Cardiac septum (tissue), 1 donor: ENCODE measurements around the gene SYCE3. TPM values are rescaled to one million over a fixed set of nuclear protein-coding genes. Genes with fewer than 3 reads are reported as not detected.

ENCODE experiments used
- DNase-seq: peaks from one replicate; pipeline ENCODE4 v3.0.0-alpha.2; 2020; ENCODE audit warnings: low spot score
- intact Hi-C: fragments of 100-400 bp; cut with DNase I; formaldehyde crosslinking; loops from one replicate; pipeline ENCODE4 v1.14.0; 2022
- total RNA-seq: library from RNA; stranded (reverse); fragmentation: NEBNext Ultra II Directional; extraction: Animal tissue kit (Norgen Biotek cat#: 25700); gene quantifications from one replicate; pipeline ENCODE4 v1.2.1, GENCODE V29; 2021
- donor health status: DM: no; HTN: no; CAD: no.

The SYCE3 gene
- total RNA-seq, 1 donor from 2014 or later = not detected

DNA sequence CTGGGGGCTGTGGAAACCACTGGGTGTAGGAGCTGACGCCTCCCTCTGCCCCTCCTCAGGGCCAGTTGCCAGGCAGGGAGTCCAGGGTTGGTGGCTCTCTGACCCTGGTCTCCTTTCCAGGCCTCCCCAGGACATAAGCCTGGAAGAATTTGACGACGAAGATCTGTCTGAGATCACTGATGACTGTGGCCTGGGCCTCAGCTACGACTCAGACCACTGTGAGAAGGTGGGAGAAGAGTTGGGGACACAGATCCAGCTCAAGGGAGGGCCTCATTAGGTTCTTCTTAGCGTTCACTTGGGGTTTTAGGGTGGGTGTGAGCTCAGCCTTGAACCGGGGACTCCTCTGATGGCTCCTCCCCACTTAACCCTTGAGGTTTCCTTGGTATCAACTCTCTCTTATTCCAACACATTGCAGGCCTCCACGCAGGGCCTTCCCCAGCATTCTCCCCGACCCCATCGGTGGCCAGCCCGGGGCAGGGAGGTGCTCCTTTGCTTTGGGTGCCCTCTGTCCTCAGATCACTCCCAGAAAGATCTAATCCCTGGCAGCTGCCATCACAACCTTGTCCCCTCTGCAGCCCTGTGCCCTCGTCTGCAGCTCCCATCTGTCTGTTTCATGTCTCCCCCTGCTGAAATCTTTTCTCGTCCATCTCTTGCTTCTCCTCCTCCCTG lies 39.1 kb upstream of the SYCE3 start:
- DNase-seq = peak; percentile 54
- intact Hi-C loops = no loop called here

DNA sequence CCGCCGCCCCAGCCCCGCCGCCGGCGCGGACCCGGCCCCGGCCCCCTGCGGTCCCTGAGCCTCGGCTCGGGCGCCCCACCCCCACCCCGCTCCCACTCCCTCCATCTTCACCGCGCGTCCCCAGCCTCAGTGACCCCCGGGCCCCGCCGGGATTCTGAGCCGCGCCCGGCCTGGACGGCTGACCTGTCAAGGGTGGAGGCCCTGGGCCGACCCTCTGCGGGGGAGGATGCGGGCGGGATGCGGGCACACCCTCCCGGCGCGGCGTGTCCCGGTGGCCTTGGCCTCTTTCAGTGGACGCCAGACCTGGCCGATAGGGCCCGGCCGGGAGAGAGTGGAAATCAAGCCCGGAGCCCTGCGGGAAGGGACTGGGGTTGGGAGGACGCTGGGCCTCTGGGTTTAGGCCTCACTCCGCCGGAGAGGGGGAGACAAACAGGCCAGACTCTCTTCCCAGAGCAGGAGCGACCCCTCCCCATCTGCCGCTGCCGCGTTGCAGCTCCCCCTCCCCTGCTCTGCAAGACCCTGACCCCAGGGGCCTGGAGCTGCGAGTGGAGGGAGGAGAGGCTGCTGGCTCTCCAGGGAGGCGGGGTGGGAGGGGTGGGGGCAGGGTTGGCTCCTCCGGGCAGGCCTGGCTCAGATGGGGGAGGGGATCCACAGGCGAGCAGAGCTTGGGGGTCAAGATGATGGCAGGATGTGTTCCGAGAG lies 38.4 kb upstream of the SYCE3 start:
- intact Hi-C loops = no loop called here
- DNase-seq = peak; percentile 70

DNA sequence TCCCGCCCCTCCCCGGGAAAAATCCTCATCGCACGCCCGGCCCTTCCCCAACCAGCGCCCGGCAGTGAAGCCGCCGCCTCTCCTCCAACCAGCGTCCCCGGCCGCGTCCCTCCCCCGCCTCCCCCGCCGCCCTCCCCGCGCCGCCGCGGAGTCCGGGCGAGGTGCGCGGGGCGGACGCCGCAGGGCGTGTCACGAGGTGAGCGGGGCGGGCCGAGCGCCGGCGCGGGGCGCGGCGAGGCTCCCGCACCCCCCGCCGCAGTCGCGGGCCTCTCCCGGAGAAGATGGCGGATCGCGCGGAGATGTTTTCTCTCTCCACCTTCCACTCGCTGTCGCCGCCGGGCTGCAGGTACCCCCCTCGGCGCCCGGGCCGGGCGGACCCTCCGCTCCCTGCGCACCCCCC lies 37.8 kb upstream of the SYCE3 start, which contains the start of gene MAPK8IP2:
Gene MAPK8IP2 (plus strand): TSS at position 256 of the 400 bp plus-strand sequence. CDS start 26 bp downstream, at position 282.
- intact Hi-C loops = no loop called here
- peak; percentile 61 for DNase-seq

DNA sequence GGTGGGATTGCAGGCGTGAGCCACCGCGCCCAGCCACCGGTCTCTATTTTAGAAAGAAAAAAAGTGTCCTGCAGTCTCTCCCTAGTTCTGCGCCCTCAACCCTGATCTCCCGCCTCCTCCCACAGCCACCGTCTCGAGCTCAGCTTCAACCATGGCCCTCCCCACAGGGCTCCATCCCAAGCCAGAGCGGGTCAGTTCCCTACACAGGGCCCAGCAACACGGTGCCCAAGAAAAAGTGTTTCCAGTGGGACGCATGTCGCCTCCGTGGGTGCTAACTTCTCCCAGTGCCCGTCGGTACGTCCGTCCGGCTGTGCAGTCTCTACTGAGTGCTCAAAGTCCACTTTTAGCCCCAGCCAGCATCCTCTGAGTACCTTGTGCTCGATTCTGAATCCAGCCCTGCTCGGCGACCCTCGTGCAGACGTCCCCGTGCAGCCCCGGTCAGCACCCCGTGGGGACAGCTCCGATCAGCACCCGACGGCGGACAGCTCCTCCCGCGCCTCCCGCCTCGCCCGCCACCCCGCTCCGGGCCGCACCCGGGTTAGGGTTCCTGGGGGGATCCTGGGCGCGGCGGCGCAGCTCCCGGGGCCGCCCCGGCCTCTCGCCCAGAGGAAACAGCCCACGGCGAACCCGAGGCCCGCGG lies 37.2 kb upstream of the SYCE3 start:
- intact Hi-C loops = no loop called here
- DNase-seq = peak; percentile 82

DNA sequence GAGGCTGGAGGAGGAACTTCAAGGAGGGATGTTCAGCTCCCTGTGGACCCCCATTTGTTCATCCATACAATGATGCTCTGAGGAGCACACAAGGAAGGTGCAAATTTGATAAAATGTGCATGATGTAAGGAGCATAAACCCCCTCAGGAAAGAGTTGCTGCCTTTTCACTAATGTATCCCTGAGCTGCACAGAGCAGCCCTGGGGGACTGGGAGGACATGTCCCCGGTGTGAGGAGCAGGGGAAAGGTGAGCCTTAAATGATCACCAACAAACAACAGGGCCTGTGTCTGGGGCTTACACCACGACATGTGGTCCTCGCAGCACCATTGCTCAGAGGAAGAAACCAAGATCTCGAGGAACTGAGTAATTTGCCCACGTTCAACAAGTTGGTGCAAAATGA lies 34.4 kb upstream of the SYCE3 start:
- DNase-seq = no peak
- intact Hi-C loops = no loop called here

DNA sequence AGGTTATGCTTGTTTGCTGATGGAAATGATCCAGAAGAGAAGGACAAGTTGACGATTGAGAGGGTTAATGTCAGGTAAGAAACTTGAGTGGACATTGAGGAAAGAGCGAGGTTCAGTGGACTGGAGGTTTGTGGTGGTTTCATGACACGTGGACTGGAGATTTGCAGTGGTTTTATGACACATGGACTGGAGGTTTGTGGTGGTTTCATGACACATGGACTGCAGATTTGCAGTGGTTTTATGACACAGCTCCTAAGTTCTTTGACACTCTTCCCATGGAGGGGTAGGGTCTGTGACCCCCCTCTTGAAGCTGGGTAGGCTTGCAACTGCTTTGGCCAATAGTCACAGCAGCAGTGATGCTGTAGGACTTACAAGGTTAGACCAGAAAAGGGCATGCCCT lies 32.5 kb upstream of the SYCE3 start:
- DNase-seq = peak; percentile 24
- intact Hi-C loops = no loop called here

DNA sequence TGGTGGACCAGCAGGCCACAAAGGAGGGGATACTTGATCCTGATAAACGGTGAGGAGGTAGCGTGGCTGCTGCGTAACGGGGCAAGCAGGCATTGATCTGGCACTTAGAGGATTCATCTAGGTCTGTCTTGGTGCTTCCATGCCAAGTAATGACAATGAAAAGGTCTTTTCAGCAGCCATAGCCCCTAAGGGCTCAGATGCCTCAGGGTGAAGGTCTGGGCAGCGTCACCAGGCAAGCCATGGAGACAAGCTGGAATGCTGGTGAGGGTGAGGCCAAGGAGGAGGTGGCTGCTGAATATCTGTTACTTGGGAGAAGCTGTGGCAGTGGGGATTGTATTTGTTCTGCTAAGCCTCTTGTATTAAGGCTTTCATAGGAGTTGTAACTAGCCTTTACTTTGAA lies 24.7 kb upstream of the SYCE3 start:
- DNase-seq = no peak
- intact Hi-C loops = no loop called here

DNA sequence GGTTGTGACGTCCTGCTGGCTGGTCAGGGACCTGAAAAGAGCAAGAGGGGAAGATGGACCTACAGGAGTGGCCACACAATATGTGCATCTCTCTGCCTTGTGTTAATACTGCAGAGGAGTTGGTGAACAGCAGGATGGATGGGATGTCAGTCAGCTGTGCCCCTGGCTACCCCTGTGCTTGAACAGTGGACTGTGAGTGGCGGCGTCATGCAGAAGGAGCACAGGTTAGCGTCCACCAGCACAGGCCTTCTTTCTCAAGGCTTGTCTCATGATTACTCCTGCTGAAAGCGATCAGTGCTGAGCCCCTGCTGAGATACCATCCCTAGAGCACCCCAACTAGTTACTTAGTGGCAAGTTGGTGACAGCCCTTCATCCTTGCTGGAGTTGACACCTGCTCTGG lies 23.7 kb upstream of the SYCE3 start:
- intact Hi-C loops = no loop called here

DNA sequence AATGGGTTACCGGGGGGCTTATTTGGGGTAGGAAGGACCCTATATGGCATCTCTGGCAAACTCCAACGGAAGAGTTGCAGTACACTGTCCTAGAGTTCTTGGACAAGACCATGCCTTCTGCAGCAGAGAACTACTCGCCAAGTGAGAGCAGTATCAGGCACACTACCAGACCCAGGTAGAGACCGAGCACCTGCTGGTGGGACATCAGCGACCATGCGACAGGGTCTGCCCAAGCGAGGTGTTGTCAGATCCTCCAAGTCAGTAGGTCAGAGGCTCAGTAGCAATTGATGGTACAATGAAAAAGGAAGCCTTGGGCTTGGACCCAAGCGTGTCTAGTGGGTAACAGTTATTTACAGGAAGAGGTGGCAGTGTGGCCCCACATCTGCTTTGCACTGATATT lies 23.1 kb upstream of the SYCE3 start:
- DNase-seq = no peak

More for the DNA sequence above, 23.7 kb upstream of the SYCE3 start:
- no peak for DNase-seq

DNA sequence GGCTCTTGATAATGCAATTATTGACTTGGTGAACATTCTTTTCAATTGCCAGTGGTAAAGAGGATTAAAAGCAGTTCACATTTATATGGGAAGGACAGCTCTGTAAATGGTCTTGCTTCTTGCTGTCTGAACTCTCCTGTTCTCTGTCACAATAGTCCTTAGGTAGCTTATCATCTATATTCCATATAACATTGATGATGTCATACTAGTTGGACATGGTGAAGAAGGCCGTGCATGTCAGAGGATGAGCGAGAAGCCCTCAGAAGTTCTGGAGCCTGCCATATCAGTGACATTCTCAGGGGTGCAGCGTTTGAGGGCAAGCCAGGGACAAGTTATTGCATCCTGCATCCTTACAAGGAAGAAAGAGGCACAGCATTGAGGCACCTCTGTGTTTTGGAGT lies 22.5 kb upstream of the SYCE3 start:
- intact Hi-C loops = no loop called here
- DNase-seq = no peak

More for the DNA sequence above, 23.1 kb upstream of the SYCE3 start:
- intact Hi-C loops = no loop called here

DNA sequence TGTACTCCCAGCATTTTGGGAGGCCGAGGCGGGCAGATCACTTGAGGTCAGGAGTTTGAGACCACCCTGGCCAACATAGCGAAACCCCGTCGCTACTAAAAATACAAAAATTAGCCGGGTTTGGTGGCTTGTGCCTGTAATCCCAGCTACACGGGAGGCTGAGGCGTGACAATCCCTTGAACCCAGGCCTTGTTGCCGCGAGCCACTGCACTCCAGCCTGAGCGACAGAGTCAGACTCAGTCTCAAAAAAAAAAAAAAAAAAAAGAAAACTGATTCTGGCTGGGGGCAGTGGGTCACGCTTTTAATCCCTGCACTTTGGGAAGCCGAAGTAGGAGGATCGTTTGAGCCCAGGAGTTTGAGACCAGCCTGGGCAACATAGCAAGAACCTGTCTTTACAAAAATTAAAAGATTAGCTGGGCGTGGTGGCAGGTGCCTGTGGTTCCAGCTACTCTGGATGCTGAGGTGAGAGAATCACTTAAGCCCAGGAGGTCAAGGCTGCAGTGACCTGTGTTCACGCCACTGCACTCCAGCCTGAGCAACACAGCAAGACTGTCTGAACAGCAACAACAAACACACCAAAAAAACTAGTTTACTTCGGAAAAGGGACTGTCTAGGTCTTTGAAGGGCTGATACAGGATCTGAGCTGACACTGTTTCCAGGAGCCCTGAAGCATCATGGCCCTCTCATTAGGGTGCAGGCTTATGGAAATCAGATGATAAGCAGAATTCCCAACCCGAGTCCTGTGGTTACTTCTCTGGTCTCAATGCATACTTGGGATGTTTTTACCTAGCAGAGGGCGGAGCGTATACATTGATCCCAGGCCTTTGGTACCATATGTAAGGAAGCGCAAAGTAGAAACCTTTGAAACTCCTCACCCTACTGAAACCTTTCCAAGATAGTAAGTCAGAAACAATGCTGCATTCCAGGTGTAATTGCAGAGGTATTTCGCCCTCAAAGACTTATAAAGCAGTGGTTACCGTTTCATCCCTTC lies 21.7 kb upstream of the SYCE3 start:
- intact Hi-C loops = loop anchor here (5.0 kb wide), 1 partner anchor 57 kb away; the partner anchor contains the start of gene SCO2
- DNase-seq = no peak

DNA sequence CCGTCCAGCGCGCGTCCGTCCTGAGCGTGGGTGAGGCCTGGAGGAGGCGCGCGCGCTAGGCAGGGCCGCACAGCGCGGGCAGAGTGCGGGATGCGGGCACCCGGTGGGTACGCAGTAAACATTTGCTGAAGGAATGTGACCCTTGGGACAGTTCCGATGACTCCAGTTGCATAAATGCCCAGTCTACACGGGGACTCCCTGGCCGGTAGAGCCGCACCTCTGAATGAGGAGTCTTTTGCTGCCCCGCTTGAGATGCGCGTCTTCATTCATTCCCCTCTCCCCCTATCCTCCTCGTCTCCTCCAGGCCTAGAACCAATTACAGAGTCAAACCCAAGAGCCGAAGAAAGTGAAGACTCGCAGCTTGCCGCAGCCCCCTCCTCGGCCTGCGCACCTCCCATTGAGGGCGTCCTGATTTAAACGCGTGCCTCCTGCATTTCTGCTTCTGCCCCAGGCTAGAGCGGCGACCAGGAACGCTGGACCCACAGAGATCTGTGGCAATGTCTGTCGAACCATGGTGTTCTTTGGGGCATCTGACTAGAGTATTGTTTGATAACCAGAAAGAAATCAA lies 20.7 kb upstream of the SYCE3 start:
- no peak for DNase-seq
- intact Hi-C loops = loop anchor here (2.0 to 5.0 kb wide), 2 partner anchors 21 to 56 kb away; partner anchors contain the start of genes SCO2 and SYCE3

DNA sequence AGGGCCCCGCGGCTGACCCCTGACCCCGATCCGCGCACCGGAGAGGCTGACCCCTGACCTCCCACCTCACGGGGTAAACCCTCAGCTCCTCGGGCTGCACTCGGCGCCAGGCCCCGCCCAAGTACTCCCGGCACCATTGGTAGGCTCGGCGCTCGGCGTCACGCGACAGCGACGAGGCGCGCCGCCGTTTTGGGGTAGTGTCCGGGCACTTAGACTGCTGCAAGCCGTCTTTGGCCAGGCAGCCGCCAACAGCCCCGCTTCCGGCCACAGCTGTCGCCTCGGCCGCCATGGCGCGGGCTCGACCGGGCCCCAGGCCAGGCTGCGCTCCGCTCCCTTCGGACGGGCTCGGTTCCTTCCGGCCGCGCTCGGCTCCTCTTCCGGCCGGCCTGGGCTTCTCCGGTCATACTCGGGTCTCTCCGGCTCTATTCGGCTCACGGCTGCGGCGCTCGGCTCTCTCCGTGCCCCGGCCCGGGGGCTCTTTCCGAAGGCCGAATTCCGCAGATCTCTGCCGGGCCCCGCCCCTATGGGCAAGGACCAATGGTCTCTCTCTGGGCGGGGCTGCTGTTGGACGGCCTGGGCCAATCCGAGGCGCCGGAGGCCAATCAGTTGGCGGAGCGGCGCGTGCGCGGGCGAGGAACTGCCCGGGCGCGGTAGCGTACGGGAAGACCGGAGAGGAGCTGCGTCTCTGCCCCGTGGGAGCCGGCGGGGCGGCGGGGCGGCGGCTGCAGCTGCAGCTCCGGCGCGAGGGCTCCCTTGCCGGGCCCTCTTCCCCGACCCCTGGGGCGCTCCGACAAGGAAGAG lies 20.0 kb upstream of the SYCE3 start, which contains the start of gene CHKB:
Gene CHKB (minus strand): TSS at position 357 of the 801 bp plus-strand sequence. CDS start 68 bp downstream, at position 289.
- peak; percentile 99 for DNase-seq
- intact Hi-C loops = loop anchor here (2.0 to 5.0 kb wide), 2 partner anchors 20 to 55 kb away; partner anchors contain the start of genes SCO2 and SYCE3

DNA sequence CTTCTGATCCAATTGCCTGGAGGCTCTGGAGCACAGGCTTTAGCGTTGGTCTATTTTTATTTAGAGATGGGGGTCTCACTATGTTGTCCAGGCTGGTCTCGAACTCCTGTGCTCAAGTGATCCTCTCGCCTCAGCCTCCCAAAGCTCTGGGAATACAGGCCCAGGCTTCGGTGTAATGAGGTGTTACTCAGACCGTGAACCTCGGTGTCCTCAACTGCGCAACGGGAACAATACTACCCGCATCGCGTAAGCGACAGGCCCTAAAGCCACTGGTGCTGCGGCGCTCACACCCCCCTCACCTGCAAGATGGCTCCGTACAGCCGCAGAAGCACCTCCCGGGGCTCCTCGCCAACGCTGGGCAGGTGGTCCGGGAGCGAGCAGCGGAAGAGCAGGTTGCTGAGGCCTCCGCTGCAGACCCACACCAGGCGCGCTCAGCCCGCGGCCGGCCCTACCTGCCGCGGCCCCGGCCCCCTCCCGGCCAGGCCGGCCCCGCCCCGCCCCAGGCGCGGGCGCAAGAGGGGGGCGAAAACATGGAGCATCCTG lies 19.3 kb upstream of the SYCE3 start:
- intact Hi-C loops = loop anchor here (2.0 to 5.0 kb wide), 2 partner anchors 19 to 55 kb away; partner anchors contain the start of genes SCO2 and SYCE3
- DNase-seq = no peak

DNA sequence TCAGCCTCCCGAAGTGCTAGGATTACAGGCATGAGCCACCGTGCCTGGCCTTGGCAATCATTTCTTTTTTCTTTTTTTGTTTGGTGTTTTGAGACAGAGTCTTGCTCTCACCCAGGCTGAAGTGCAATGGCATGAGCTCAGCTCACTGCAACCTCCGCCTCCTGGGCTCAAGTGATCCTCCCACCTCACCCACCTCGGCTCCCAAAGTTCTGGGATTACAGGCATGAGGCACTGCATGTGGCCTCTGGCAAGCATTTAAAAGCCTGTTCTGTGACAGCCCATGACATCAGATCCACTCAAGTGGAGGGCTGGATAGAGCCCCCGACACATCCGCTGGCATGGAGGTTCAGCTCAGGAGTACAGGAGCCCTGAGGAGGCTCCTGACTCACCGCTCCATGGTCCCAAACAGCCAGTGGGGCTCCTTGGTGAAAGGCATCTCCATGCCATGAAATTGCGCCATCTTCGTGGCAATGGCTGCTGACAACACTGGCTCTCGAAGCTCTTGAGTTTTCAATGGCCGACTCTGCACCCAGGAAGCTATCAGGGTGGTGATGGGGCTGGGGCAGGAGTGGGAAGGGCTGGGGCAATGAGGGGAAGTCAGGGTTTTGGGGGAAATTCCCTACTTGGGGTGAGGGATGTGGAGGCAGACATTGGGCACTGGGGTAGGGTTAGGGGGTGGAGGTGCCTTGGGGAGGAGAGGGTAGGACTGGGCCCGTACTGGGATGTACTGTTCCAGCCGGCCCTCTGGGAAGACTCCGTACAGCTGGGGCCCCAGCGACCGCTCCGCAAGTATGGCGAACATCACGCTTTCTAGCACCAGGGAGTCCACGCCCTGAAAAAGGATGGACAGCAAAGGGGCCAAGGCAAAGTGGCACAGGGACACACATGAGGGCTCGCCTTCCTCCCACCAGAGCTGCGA lies 18.6 kb upstream of the SYCE3 start:
- intact Hi-C loops = loop anchor here (5.0 kb wide), 1 partner anchor 54 kb away; the partner anchor contains the start of gene SCO2
- no peak for DNase-seq

DNA sequence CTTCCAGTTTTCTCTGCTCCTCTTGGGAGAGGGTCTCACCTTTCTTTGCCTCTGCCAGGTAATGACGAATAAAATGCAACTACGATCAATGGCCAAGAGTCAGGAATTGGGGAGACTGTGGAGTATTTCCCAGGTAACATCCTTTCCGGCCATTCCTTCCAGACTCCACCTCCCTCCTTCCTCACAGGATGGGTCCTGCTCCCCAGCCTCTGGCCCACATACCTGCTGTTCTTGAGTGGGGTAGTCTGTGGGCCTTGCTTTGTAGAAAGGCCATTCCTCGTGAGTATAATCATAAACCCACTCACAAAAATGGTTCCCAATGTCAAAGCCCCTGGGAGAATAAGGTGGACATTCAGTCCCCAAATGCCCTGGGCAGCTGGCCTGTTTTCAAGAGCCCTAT lies 17.0 kb upstream of the SYCE3 start:
- intact Hi-C loops = loop anchor here (5.0 kb wide), 1 partner anchor 52 kb away; the partner anchor contains the start of gene SCO2
- DNase-seq = no peak
